GM10266 (cell line): ENCODE results near the gene CEP104.

Source experiments
- DNase-seq: peaks from one replicate; pipeline ENCODE4 v3.0.0; 2012; ENCODE audit errors: extremely low spot score
- TF ChIP-seq, protein P1 (sequence below): IDR thresholded peaks from 2 replicates; pipeline ENCODE4 v1.5.1; 2012; ENCODE audit warnings: mild to moderate bottlenecking, low read depth; ENCODE audit not compliant: control insufficient read depth, insufficient read depth; ENCODE audit errors: missing control alignments

The CEP104 gene

DNA sequence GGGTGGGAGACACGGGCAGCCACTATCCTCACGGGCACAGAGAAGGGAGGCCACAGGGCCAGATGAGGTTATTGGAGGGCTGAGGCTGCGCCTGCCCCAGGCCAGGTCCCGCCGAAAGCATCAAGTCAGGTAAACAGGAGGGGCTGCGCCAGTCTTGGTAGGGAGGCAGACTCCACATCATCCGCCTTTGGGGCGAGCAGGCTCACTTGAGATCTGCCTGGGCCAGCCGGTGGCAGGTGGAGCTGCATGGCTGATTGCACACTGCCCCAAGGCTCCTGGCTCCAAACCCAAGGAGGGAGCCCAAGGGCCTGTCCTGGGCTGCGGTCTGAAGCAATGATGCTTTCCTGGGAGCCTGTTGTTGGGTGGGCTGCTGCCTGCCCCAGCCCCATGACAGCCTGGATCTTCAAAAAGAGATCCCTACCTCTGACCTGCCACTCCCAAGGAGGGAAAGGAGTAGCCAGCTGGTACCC, 79.9 kb downstream of the CEP104 start:
- no peak for DNase-seq
- TF ChIP-seq, protein P1, sequence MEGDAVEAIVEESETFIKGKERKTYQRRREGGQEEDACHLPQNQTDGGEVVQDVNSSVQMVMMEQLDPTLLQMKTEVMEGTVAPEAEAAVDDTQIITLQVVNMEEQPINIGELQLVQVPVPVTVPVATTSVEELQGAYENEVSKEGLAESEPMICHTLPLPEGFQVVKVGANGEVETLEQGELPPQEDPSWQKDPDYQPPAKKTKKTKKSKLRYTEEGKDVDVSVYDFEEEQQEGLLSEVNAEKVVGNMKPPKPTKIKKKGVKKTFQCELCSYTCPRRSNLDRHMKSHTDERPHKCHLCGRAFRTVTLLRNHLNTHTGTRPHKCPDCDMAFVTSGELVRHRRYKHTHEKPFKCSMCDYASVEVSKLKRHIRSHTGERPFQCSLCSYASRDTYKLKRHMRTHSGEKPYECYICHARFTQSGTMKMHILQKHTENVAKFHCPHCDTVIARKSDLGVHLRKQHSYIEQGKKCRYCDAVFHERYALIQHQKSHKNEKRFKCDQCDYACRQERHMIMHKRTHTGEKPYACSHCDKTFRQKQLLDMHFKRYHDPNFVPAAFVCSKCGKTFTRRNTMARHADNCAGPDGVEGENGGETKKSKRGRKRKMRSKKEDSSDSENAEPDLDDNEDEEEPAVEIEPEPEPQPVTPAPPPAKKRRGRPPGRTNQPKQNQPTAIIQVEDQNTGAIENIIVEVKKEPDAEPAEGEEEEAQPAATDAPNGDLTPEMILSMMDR, result no peak

DNA sequence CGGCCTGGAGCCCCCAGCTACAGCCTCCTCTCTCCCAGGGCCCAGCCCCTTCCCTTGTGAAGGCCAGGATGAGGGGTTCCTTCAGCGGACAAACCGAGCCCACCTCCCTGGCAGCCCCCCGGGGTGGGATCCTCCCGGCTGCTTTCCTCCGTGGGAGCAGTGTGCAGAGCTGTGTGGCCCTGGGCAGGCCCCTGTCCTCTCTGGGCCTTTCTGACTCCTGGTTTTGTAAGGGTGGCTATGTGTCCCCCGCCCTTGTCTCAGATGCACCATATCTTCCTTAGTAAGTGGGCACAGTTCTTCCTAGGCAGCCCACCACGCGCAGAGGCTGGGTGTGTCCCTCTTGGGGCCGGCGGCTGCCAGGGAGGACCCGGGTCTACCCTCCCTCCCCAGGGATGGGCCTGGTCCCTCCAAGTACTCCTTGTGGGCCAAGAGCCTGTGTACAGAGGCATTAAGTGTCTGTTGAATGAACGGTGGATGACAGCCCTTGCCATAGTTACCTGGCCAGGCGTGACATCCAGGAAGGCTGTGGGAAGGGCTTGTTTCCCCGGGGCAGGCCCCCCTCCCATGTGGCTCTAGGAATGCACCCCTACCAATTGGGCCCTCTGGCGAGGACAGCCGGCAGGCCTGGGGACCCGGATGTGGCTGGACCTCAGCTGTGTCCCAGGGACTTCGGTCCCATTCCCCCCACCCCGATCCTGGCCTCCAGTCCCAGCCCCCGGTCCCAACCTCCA, 80.6 kb downstream of the CEP104 start:
- TF ChIP-seq, protein P1, result no peak
- DNase-seq, result no peak

DNA sequence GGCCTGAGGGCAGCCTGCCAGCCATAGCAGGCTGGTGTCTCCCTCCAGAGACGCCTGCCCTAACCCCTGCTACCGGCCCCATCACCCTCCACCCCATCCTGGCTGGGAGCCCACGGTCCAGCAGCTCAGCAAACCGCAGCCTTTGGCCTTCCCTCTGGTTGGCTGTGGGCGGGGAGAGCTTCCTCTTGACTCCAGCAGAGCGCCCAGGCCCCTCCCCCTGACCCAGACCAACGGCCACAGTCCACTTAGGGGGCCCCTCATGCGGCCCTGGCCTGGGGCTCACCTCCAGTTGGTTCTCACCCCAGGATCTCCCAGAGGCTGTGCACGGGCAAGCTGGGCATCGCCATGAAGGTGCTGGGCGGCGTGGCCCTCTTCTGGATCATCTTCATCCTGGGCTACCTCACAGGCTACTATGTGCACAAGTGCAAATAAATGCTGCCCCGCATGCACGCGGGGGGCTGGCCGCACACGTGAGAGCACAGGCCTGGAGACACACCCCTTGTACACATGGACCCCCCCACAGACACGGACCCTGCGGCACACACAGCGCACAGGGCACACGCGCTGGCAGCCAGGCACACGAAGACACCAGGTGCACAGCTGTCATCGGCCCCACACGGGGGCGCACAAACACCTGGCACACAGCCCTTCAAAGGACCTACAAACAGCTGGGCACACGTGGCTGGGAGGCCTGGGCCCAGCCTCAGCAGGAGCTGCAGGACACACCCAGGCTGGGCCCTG, 81.4 kb downstream of the CEP104 start:
- DNase-seq, result peak; percentile 80

DNA sequence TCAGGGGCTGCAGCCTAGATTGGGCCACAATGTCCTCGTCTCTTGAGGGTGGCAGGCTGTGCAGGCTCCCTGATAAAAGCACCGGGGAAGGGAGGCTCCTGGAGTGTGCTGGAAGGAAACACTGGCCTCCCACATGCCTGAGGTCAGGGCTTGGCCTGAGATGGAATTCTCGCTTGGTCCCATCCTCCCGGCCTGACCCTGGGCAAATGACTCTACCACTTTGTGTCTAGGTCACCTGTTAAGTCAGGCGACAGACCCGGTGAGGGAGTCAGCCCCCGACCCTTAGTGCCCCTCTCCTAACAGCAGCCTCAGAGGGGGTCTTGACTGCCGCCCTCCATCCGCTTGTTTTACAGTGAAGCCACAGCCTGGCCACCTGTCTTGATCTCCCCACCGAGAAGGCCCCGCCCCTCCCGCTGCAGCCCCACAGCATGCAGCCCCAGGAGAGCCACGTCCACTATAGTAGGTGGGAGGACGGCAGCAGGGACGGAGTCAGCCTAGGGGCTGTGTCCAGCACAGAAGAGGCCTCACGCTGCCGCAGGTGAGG, 82.0 kb downstream of the CEP104 start:
- TF ChIP-seq, protein P1, result no peak
- no peak for DNase-seq

More for the DNA sequence above, 81.4 kb downstream of the CEP104 start:
- TF ChIP-seq, protein P1, result peak; percentile 64

DNA sequence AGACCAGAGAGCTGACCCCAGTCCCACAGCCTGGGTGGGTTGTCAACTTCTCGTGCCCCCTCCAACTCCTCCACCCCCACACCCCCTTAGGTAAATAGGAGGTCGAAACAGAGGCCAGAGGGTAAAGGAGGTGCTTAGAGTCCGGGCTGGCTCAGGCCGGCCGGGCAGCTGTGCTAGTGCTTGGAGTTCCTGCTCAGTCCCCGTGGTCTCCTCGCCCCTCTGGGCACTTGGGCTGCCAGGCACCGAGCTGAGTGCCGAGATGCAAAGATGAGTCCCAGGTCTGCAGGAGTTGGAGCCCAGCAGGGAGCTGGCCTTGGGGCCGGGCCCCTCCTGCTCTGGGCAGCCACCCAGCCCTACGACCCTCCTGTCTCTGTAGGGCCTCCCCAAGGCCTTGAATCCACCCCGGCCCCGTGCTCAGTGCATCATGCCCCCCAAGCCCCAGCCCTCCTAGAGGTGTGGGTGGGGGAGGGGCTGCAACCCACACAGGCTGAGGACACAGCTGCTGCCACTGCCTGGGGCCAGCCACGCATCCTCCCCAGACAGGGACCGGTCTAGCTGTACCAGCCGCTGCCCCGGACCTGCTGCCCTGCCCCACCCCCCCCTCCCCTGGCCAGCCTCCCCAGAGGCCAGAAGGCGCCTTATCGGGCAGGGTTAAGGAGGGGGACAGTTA, 82.6 kb downstream of the CEP104 start:
- DNase-seq, result no peak
- TF ChIP-seq, protein P1, result no peak

DNA sequence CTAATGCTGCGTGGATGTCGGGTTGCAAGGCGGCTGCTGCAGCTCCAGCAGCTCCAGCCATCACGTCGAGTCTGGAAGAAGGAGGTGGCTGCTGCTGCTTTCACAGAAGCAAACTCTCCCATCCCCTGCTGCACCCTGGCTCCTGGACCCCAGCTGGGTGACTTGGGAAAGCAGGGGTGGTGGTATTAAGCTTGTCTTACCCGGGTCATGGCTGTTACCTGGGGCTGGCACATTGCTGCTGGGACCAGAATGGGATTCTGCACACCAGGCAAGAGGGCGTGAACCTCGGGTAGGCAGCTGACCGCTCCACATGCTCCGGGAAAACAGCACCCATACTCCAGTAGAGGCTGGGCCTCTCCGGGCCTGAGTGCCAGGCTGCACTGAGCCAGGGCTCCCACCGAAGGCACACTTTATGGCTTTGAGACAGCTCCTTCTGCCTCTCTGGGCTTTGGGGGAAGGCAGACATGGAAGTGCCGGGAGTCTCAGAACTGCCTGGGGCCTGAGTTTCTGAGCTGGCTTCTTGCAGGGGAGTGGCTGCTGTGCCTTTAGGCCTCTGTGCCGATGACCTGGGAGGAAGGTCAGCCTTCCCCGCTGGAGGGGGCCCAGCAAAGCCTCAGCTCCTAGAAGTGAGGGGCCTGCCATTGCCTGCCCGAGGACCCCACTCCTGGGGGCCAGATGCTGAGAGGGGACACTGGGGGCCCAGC, 83.3 kb downstream of the CEP104 start:
- DNase-seq, result no peak
- TF ChIP-seq, protein P1, result no peak
